CD4-positive, alpha-beta T cell treated with Interleukin-1 beta for 1 hour (primary cell): ENCODE results near the gene SPOP.

Experiments
- DNase-seq, 2 donors: peaks; one replicate each; pipeline ENCODE4 v3.0.0-alpha.2; 2020 to 2022

SPOP gene

DNA sequence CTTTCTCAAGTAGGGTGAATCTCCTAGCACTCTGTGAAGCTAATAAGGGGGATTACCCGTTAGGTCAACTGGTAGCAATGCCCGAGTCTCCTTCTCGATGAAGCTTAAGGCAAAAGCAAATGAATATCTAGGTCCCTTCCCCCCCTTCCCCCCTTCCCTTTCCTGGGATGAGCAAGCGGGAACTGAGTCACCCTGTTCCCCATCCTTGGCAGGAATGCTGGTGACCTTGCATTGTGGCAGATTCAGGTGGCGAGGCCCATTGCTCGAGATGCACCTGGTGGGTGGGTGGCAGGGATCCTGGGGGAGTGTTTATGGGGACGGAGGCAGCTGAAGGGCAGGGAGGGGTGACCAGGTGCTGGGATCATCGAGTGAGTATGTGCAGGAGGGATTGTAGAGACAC lies 95.1 kb downstream of the SPOP start:
- DNase-seq, result no peak

DNA sequence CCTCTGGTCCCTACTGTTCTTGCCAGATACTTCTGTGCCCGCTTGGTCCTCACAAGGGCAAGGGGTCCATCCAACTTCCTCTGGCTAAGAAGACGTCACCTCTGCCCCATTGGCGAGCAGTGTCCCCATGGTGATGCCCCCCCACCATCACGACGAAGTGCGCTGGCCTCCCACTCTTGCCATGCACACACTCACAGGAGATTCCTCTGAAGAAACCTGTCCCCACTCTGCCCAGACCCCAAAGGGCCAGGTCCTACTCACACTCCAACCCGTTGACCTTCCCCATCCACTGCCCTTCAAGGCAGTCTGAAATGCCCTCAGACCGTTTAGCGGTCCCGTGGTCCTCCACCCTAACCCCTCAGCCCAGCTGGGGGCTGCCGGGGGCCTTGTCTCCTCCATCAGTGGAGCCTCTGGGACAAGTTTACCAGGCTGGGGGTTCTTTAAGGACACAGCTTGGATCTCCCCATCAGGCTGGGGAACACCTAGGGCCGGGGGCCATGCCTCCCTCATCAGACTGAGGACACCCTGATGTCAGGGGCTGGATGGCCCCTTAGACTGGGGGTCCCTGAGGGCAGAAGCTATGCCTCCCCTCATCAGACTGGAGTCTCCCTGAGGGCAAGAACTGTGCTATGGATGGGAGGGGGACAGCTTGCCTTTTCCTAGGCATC lies 95.7 kb downstream of the SPOP start:
- no peak for DNase-seq

DNA sequence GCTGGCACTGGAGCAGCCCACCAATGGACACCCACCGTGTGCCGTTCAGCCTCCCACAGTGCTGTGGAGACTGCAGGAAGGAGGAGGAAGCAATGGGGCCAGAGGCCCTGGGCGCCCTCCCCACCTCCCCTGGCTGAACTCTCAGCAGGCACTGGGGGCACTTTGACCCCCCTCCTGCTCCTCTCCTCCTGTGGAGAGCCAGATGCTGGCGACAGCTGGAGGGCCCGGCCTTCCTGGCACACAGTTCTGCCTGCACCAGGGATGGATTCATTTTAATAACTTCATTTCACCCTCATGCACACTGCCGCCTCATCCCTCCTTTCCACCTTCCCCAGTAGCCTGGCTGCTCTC lies 96.3 kb downstream of the SPOP start:
- DNase-seq, result no peak

DNA sequence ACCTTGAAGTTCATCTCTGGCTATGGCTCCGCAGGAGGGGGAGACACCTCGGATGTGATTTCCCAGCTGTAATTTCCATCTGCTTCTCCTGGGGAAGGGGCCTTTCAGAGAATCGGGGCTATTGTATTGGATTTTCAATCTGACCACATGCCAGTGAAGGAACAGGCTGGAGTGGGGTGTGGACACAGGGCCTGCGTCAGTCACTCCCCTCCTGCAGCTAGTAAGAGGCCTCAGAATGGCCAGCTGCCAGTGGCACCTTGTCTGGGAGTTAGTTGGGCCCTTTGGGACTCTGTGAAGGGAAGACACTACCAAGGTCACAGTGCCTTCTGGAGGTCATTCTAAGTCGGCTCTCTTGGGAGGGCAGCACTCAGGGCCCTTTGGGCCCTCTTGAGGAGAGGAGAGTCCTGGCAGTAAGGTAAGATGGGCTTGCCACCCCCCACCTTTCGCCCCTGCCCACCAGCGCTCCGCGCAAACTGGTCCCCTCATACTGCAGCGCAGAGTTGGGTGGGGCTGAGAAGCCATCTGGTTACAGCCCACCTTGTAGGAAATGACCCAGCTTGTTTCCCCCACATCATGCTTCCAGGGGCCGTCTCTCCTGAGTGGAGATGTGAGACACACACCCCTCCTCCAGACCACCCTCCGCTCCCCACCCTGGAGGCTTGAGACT lies 96.8 kb downstream of the SPOP start:
- no peak for DNase-seq

DNA sequence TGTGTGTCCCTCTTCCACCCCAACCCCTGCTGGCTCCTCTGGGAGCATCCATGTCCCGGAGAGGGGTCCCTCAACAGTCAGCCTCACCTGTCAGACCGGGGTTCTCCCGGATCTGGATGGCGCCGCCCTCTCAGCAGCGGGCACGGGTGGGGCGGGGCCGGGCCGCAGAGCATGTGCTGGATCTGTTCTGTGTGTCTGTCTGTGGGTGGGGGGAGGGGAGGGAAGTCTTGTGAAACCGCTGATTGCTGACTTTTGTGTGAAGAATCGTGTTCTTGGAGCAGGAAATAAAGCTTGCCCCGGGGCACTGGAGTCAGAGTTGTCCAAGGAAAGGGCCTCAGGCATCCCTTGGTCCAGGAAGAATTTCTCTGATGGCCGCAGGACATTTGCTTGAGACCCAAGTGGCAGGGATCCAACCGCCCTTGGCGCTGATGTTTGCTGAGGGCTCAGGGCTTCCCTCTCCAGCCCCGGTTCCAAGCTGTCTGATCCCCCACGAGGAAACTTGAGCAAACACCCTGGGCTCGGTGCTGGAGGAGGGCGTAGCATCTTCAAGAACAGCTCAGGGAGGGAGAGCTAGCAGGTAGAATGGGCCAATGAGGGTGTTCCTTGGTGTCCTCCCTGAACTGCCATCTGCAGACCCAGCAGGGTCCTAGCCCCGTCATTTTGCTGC lies 97.7 kb downstream of the SPOP start:
- DNase-seq, result no peak

DNA sequence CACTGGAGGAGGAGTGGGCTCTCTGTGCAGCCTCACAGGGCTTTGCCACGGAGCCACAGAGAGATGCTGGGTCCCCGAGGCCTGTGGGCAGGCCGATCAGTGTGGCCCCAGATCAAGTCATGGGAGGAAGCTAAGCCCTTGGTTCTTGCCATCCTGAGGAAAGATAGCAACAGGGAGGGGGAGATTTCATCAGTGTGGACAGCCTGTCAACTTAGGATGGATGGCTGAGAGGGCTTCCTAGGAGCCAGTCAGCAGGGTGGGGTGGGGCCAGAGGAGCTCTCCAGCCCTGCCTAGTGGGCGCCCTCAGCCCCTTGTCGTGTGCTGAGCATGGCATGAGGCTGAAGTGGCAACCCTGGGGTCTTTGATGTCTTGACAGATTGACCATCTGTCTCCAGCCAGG lies 98.4 kb downstream of the SPOP start:
- no peak for DNase-seq

DNA sequence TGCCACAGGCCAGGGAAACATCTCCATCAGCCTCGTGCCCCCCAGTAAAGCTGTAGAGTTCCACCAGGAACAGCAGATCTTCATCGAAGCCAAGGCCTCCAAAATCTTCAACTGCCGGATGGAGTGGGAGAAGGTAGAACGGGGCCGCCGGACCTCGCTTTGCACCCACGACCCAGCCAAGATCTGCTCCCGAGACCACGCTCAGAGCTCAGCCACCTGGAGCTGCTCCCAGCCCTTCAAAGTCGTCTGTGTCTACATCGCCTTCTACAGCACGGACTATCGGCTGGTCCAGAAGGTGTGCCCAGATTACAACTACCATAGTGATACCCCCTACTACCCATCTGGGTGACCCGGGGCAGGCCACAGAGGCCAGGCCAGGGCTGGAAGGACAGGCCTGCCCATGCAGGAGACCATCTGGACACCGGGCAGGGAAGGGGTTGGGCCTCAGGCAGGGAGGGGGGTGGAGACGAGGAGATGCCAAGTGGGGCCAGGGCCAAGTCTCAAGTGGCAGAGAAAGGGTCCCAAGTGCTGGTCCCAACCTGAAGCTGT lies 98.9 kb downstream of the SPOP start:
- DNase-seq, result no peak

DNA sequence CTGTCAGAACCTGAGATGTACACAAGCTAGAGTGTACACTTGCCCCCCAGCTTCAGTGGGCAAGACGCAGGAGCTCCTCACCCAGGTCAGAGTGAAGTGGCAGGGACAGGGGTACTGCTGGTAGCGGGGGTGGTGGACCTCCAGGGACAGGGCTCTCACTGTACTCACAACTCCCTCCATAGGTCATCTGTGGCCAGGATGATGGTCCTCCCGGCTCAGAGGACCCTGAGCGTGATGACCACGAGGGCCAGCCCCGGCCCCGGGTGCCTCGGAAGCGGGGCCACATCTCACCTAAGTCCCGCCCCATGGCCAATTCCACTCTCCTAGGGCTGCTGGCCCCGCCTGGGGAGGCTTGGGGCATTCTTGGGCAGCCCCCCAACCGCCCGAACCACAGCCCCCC lies 99.5 kb downstream of the SPOP start:
- no peak for DNase-seq

DNA sequence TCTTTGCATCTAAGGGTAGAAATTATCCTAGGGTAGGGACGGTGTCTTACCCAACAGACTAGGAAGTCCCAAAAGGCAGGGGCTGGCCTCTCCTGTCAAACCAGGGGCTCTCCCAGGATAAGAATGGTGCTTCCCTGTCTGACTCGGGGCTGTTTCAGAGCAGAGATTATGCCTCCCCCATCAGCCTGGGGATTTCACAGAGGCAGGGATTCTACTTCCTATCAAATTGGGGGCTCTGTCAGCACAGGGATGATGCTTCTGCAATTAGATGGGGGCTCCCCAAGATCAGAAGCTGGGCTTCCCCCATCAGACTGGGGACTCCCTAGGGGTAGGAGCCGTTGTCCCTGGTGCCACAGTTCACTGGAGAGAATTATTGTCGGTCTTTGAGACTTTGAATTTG lies 99.9 kb downstream of the SPOP start:
- no peak for DNase-seq

DNA sequence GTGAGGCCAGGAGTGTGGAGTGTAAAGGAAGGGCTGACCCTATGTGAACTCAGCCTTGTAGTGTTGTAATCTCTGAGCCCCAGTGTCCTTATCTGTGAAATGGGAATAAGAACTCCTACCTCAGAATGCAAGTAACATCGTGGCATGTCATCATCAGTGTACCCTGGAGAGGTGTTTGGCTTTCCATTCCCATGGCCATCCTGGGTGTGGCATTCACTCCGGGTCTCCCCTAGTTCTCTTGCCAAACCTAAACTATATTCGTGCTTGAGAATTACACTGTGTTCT lies 100.3 kb downstream of the SPOP start:
- no peak for DNase-seq

DNA sequence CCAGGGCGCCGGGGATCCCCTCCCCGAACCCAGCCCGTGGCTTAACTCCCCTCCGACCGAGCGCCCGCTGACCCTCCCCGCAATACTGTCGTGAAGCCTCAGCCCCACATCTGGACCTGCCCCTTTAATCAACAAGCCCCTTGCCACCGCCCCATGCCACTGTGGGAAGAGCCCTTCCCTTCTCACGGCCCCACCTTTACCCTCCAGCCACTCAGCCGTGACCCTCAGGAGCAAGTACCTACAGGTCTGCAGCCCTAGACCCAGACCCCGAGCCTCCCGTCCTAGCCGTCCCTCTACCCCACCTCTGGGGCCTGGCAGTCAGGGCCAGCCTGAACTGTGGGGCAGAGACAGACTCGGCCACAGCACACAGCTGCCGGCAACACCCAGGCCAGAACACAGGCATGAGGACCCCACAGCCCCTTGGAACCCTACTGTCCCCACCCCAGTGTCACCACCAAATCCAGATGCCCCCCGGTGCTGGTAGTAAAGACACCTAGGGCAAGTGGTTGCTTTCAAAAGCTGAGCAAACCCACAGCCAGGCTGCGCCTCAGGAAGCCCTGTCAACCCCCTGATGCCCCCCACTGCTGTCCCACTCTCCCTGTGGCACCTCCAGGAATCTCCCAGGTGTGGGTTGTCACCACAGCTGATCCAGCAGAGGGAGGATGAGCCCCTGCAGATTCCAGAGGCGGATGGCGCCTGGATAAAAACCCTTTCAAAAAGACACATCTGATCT lies 100.8 kb downstream of the SPOP start:
- no peak for DNase-seq

DNA sequence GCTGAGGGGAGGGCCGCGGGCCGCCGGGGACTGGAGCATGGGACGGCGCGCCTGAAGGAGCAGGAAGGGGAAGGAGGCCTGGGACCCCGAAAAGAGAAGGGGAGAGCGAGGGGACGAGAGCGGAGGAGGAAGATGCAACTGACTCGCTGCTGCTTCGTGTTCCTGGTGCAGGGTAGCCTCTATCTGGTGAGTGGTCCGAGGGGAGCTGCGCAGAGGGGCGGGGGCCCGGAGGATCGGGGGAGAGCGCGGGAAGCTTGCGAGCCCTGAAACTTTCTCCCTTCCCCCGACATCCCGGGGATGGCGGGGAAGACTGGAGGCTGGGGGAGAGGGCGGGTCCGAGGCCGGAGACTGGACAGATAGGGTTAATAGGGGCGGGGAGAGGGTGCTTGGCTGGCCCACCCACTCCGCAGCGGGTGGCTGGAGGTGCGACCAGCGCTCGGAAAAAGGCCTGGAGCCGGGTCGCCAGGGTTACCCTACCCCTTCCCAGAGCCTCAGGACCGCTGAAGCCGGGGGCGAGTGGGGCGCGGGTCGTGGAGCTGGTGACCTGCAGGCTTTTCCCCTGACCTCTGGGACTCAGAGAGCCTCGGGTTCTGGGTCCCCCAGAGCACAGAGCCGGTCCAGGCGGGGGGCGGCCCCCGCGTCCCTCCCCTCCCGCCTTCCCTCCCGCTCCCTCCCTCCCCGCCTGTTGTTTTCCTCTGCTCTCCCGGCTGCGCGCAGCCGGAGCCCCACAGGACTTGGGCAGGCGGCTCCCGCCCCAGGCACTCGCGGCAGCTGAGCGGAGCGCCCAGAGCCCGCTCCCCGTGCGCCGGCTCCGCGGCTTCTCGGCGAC lies 101.6 kb downstream of the SPOP start:
- no peak for DNase-seq

DNA sequence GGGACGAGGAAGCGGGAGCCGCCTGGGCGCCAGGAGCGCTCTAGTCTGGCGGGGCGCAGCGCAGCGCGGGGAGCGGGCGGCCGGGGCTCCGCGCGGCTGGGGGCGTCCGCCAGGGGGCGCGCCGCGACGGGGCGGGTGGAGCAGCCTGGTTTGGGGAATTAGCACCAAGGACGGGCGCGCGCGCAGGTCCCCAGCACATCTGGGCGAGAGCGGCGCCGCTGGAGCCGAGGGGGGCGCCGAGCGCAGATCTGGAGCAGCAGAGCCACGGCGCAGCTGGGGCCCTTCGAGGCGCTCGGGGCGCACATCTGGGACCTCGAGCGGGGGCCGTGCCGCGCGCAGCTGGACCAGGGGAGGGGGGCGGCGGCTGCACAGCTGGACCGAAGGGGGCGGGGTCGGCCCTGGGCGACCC lies 102.2 kb downstream of the SPOP start, which contains the start of gene NXPH3:
NXPH3 (plus strand) TSS at position 193 of the 409 bp plus-strand sequence. CDS start 349 bp downstream, outside the sequence.
- DNase-seq, result peak; percentile 57 to 66

DNA sequence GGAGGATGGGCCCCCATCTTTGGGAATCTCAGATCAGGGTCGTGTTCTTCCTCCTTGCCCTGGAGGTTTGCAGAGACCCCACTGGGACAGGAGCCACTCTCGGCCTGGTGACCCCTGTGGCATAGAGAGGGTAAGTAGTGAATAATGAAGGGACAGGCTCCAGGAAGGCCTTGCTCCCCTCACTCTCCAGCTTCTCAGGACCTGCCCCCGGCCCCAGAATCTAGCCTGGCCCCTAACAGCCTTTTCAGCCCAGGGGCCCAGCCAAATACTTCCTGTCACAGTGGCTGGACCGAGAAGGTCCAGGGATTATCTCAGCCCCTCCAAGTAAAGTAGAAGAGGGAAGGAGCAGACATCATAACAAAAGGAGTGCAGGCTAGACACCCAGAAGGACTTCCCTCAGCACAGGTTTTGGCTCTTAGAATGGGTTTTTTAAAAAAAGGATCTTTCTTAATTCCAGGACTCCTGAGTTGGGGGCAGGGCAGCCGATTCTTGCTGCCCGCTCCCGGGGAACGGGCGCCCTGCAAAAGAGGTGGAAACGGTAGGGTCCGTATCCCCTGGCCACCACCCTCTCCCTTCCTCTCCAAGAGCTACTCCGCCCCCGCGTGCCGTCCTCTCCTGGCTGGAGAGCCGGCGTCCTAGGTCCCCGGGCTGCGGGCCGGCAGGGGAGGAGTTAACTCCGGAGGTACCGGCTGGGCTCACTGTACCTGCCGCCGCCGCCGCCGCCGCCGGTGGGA lies 102.8 kb downstream of the SPOP start:
- no peak for DNase-seq

DNA sequence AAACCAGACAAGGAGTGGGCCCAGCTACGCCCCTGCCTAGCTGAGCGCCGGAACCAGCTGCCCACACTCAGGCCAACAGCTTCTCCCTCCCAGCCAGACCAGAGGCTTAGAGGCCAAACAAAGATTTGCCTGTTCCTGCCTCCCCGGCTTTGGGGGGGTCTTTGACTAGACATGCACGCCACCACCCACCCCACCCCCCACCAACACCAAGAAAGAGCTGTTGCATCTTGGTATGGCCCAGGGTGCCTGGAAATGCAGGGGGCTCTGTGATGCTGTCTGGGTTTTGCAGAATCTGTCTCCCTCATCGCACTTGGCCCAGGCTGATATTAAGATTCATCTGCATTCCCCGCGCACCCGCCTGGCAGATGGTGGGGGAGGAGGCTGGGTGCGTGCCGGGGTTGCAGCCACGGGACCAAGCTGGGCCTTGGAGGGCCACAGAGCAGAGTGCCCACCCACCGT lies 103.5 kb downstream of the SPOP start:
- no peak for DNase-seq

DNA sequence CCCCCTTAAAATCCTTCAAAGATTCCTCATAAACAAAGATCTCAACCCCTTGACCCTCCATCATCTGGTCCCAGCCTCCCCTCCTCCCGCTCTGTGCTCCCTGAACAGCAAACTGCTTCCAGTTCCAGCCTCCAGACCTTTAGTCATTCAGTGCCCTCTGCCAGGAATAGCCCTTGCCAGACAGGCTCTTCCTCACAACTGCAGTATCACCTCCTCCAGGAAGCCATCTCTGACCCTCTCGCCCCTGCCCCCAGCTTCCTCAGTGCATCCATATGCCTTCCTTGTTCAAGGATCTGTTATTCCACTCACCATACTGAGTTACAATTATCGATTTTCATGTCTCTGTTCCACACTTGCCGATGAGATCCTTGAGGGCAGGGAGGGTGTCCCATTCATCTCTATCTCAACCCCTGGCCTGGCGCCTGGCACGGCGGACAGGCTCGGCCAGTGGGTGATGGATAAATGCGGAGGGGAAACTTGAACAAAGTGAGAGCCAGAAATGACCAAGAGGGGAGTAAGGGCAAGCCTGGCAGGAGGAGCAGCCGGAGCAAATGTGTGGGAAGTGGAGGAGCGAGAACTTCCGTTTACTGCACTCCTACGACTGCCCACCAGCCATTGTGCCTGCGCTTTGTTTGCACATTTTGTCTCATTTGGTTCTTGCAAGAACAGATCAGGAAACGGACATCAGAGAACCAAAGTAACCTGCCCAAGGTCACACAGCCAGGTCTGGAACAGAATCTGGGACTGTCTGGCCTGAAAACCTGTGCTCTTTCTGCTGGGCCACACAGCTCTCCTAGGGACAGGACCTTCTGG lies 104.2 kb downstream of the SPOP start:
- no peak for DNase-seq

DNA sequence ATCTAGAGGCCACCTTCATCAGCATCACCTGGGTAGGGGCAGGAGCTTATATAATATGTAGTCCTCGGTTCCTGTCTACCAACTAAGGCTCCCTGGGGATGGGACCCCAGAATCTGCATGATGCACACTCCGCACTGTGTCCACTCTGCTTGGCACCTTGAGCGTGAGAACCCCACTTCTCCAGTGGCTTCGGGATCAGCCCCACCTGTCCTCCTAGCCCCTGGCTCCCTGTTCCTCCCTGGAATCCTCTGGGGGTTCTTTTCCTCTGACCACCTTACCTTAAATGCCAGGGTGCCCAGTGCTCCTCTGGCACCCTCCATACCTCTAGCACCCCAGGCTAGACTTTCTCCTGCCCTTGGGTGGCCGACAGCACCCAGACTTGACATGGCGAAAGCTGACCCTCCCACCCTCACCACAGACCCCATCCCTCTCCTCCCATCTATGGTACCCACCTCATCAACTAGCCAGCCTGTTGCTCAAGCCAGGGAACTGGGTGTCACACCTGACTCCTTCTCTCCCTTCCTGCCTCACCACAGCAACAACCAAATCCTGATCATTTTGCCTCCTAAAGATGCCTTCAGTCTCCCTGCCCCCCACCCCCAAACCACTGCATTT lies 105.0 kb downstream of the SPOP start:
- DNase-seq, result no peak

DNA sequence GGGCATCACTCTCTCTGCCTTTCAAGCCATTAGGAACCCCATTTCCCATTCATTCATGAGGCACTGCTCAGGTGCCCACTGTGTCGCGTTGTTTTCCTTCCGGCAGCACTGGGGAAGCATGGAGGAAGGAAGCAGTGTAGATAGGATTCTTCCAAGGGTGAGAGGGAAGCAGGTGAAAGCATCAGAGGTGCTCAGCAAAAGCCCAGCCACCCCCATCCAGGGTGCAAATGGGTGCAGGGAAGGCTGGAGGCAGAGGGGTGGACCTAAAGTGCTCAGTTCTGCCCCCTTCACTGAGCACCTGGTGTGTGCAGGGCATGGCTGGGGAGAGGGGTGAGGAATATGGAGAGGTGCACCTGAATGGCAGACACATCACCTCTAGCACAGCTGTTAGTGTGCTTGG lies 105.7 kb downstream of the SPOP start:
- no peak for DNase-seq

DNA sequence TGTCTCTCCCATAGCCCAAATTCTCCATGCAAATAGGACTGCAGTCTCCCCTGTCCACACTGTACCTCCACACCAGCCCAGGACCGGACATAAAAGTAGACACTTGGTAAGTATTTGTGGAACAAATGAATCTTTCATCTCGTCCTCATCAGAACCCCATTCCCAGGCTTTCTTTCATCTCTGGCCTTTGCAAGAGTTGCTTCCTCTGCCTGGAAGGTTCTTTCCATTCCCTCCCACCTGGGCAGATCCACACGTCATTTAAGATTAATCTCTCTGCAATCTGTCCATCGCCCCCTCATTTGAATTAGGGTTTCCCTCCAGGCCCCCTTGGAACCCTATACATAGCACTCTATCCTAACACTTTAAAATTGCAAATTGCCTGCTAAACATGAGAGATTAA lies 106.1 kb downstream of the SPOP start:
- DNase-seq, result no peak

DNA sequence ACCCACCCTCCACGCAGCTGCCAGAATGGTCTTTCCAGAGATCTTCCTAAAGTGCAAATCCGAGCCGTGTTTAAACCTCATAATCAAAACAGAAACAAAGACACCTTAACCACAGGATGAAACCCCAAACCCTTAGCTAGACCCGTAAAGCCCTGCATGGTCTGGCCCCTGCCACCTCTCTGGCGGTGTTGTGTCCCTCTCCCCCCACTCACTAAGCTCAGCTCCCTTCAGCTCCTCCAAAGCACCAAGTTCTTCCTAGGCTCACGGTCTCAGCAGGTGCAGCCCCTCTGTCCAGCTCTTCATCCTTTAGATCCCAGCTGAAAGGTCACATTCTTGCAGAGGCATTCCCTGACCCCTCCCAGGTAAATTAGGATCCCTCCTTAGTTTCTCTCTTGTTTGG lies 106.6 kb downstream of the SPOP start:
- no peak for DNase-seq
